ENCODE measurements around the gene ANKRD33B. TPM values are rescaled to one million over a fixed set of nuclear protein-coding genes. Genes with fewer than 3 reads are reported as not detected.

Gene ANKRD33B
- total and polyA plus RNA-seq, 2 of the 8 experiments (the other 6 are each of a cell fraction or from before 2014, with no cell fraction given), result 6.9 to 20.6 TPM

- no peak overlapping the region for H3K18ac ChIP-seq (ENCODE audit: extremely low read depth, low read length)
- no peak overlapping the region for H2BK5ac ChIP-seq (ENCODE audit: low read depth, low read length)
- no peak overlapping the region for H4K8ac ChIP-seq (ENCODE audit: extremely low read depth, insufficient read depth, low read length)
- FAIRE-seq, result no peak
- no peaks in the 10 kb centered on the region for H3K23me2 ChIP-seq (ENCODE audit: low read depth, low read length)
- H3K56ac ChIP-seq (replicated peaks; ENCODE audit: insufficient read length, low read depth, low read length), result no peak overlapping the region
- peaks cover 4 to 13% (median 11%) of the 10 kb centered on the region in 4 experiments; a peak in 5 of 7 replicates for H3K4me1 ChIP-seq (replicated peaks in 1 of 4; ENCODE audit: control insufficient read depth in 3 of 4, insufficient read depth in 4 of 4, low read length in 3 of 4)
- POLR2A ChIA-PET (ENCODE audit: partially characterized antibody), result interaction anchor here (1.0 kb wide), 1 partner anchor 9 kb away, joined by 3 read pairs; no protein-coding TSS in a partner anchor
- no peak overlapping the region for H2AFZ ChIP-seq (ENCODE audit: low read length)
- H2BK120ac ChIP-seq (replicated peaks; ENCODE audit: low read depth, low read length), result no peak overlapping the region
- DNase-seq (ENCODE audit: low read depth in 1 of 2, low spot score in 2 of 2), result no peak
- H4K91ac ChIP-seq (replicated peaks; ENCODE audit: insufficient read length, low read length), result no peak overlapping the region
- CTCF ChIA-PET (ENCODE audit: partially characterized antibody), result interaction anchor here (2.3 kb wide), 1 partner anchor 28 kb away, joined by 5 read pairs; no protein-coding TSS in a partner anchor
- WGBS, 2 experiments (ENCODE audit: extremely low coverage in 1 of 2, insufficient coverage in 1 of 2, insufficient read length in 1 of 2, insufficient replicate concordance in 2 of 2, low coverage in 1 of 2, low lambda C conversion rate in 2 of 2, missing lambda C conversion rate in 1 of 2), result 96% methylated on average over 13 of the region's 13 CpGs; no CpG with 5 or more reads in 1 of the 2 experiments
- no peak overlapping the region for H3K4ac ChIP-seq (replicated peaks; ENCODE audit: insufficient read length, low read depth, low read length)
- no peak overlapping the region for H3K14ac ChIP-seq (ENCODE audit: insufficient read length)
- H3K23ac ChIP-seq (ENCODE audit: insufficient read length), result no peak overlapping the region
- no peak overlapping the region for H3K9ac ChIP-seq (replicated peaks in 1 of 4; ENCODE audit: extremely low read depth in 1 of 4, low read depth in 3 of 4, low read length in 3 of 4)
- no peak overlapping the region for H2BK15ac ChIP-seq (ENCODE audit: low read length)
- H4K5ac ChIP-seq (ENCODE audit: insufficient read length, low read depth, low read length), result no peak overlapping the region
- no peaks in the 10 kb centered on the region for H3K79me2 ChIP-seq (ENCODE audit: control insufficient read depth in 1 of 2, insufficient read depth in 2 of 2, low read length in 2 of 2)
- no peak overlapping the region for H3K4me2 ChIP-seq (ENCODE audit: insufficient read depth in 1 of 2, low read depth in 2 of 2, low read length in 2 of 2)
- H3K79me1 ChIP-seq (ENCODE audit: low read depth, low read length), result no peaks in the 10 kb centered on the region
- H3K36me3 ChIP-seq (ENCODE audit: control insufficient read depth in 2 of 4, insufficient read depth in 4 of 4, low read length in 3 of 4), result no peaks in the 10 kb centered on the region
- H2AK5ac ChIP-seq (ENCODE audit: low read depth, low read length), result 0 out of 2 replicates have a peak overlapping the region, but pooled peaks have one; percentile 16
- H2BK20ac ChIP-seq (ENCODE audit: low read length), result no peak overlapping the region
- H3K27ac ChIP-seq (ENCODE audit: low read depth, low read length), result no peak overlapping the region
- no peaks in the 10 kb centered on the region for H4K20me1 ChIP-seq (replicated peaks in 1 of 2; ENCODE audit: control insufficient read depth in 1 of 2, insufficient read depth in 2 of 2, low read length in 2 of 2)
- no peak overlapping the region for H3K4me3 ChIP-seq (ENCODE audit: extremely low read depth in 1 of 4, insufficient read depth in 2 of 4, low read depth in 3 of 4, low read length in 4 of 4)
- no peaks in the 10 kb centered on the region for H3K27me3 ChIP-seq (replicated peaks in 1 of 4; ENCODE audit: control insufficient read depth in 3 of 4, extremely low read depth in 1 of 4, insufficient read depth in 3 of 4, low read length in 3 of 4)
- no peaks in the 10 kb centered on the region for H3K9me3 ChIP-seq (ENCODE audit: insufficient read depth in 2 of 2, low read depth in 1 of 2, low read length in 1 of 2)
- H2BK12ac ChIP-seq (ENCODE audit: low read depth, low read length), result no peak overlapping the region; the same call in 1 of the 2 replicates
- TF ChIP-seq SIX5 (IDR thresholded peaks at IDR 0.05; ENCODE audit: low read depth, low read length) (no peak), JUN (IDR thresholded peaks at IDR 0.05; ENCODE audit: low read depth, low read length) (no peak), TBP (IDR thresholded peaks at IDR 0.05; ENCODE audit: low read depth, low read length) (no peak), TCF12 (IDR thresholded peaks at IDR 0.05; ENCODE audit: low read depth, low read length) (no peak), CBX8 (IDR thresholded peaks at IDR 0.05; ENCODE audit: borderline replicate concordance, low read depth, low read length) (no peak), BCL11A (IDR thresholded peaks at IDR 0.05; ENCODE audit: low read depth in 2 of 2, low read length in 2 of 2) (no peak), CTBP2 (IDR thresholded peaks at IDR 0.05; ENCODE audit: borderline replicate concordance, insufficient read depth, insufficient read length, low read length) (no peak), KDM5A (IDR thresholded peaks at IDR 0.05; ENCODE audit: low read length) (no peak), JUND (IDR thresholded peaks at IDR 0.05; ENCODE audit: low read length) (no peak), CHD1 (IDR thresholded peaks at IDR 0.05; ENCODE audit: low read depth, low read length) (no peak), E2F6 (IDR thresholded peaks at IDR 0.05) (no peak), SRF (IDR thresholded peaks at IDR 0.05; ENCODE audit: low read depth, low read length) (no peak), RXRA (IDR thresholded peaks at IDR 0.05; ENCODE audit: insufficient read depth, low read depth, low read length) (no peak), KDM1A (IDR thresholded peaks at IDR 0.05; ENCODE audit: borderline replicate concordance, low read length) (no peak)
Measured at GRCh38 chr5:10661401-10661800, 97.5 kb downstream of the ANKRD33B start.
